Measurements from ENCODE around the gene PEPD. TPM values are rescaled to one million over a fixed set of nuclear protein-coding genes. Genes with fewer than 3 reads are reported as not detected.
"Not testable (repeated sequence)": the region's sequence is repeated elsewhere in the genome, so short reads cannot be mapped to it uniquely, and the experiment has no call there.

Gene PEPD
- total RNA-seq, 1 donor from 2014 or later, result 30.0 TPM

GRCh38 chr19:33556261-33556660 is 34.7 kb upstream of the PEPD start:
- Histone ChIP-seq H3K4me1 (no peaks in the 10 kb centered on the region), H3K27ac (replicated peaks) (no peak overlapping the region), H3K27me3 (ENCODE audit: low read depth) (peaks cover 56% of the 10 kb centered on the region), H3K4me3 (no peak overlapping the region), H3K36me3 (no peaks in the 10 kb centered on the region), H3K9me3 (replicated peaks) (no peaks in the 10 kb centered on the region)
- no peak for TF ChIP-seq CTCF (IDR thresholded peaks at IDR 0.05; ENCODE audit: borderline replicate concordance)
- intact Hi-C loops (cut with micrococcal nuclease), result no loop called here
- no peak for DNase-seq

GRCh38 chr19:33555726-33556125 is 34.1 kb upstream of the PEPD start:
- H3K4me1 ChIP-seq; H3K4me3 ChIP-seq; intact Hi-C loops (cut with micrococcal nuclease); H3K36me3 ChIP-seq; H3K27ac ChIP-seq (replicated peaks); H3K9me3 ChIP-seq (replicated peaks); DNase-seq: not testable (repeated sequence)
- peaks cover 56% of the 10 kb centered on the region for H3K27me3 ChIP-seq (ENCODE audit: low read depth)

DNA sequence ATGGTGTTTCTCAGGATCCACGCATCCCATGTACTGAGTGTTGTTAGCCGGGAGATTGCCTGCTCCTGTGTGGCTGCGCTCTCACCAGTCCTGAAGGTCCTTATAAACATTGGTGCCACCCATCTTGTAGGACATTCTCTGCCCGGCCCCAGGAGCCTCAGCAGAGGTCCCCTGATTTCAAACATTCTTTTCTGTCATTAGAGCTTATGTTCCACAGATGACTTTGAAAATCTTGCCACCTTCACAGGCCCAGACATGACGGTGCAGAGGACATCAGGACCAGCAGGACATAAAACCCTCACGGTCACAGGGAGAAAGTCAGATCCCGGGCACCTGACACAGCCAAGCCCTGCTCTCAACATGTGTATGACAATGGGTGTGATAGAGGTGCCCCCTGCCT is 33.2 kb upstream of the PEPD start:
- intact Hi-C loops (cut with micrococcal nuclease), result no loop called here
- H3K4me3 ChIP-seq, result no peak overlapping the region
- DNase-seq, result no peak

GRCh38 chr19:33554391-33554790 is 32.8 kb upstream of the PEPD start:
- TF ChIP-seq CTCF (IDR thresholded peaks at IDR 0.05; ENCODE audit: borderline replicate concordance), result no peak
- H3K4me1 ChIP-seq, result no peaks in the 10 kb centered on the region
- no peak overlapping the region for H3K27ac ChIP-seq (replicated peaks)
- no peaks in the 10 kb centered on the region for H3K9me3 ChIP-seq (replicated peaks)
- intact Hi-C loops (cut with micrococcal nuclease), result no loop called here
- H3K27me3 ChIP-seq (ENCODE audit: low read depth), result peaks cover 54% of the 10 kb centered on the region
- no peak for DNase-seq
- H3K36me3 ChIP-seq, result no peaks in the 10 kb centered on the region
- H3K4me3 ChIP-seq, result no peak overlapping the region

More for the DNA sequence above, 33.2 kb upstream of the PEPD start:
- H3K9me3 ChIP-seq (replicated peaks), result no peaks in the 10 kb centered on the region
- H3K4me1 ChIP-seq, result no peaks in the 10 kb centered on the region
- no peak overlapping the region for H3K27ac ChIP-seq (replicated peaks)
- no peak for TF ChIP-seq CTCF (IDR thresholded peaks at IDR 0.05; ENCODE audit: borderline replicate concordance)
- peaks cover 54% of the 10 kb centered on the region for H3K27me3 ChIP-seq (ENCODE audit: low read depth)
- no peaks in the 10 kb centered on the region for H3K36me3 ChIP-seq

DNA sequence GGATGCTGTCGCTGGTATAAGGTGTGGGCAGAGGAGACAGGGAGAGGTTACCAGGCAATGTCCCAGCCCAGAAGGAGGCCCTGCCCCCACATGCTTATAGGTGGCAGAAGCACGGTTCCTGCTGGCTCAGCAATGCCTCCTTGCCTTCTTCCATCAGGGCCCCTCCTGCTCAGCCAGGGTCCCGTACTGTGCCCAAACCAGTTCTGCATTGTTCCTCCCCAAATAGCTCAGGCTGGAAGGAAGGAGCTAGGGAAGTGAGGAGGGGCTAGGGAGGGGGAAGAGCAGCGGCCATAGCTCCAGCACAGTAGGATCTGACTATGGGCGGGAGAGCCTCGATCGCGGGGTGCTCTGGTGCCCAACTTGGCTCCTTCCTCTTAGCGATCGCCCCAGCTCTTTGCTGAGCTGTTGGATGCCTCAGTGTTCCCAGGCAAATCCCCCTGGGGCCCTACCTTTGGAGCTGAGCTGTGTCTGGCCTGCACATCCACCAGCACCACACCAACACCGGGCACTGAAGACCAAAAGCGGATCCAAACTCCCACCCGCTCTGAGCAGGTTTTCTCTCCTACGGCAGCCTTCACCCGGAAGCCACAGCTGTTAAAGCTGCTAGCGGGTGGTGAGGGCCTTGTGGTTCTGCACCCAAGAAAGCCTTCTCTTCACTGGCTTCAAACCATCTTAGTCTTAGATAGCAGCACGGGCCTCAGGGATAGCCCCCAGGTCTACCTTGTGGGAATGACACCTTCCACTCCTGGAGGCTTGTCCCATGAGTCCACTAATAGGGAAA is 32.1 kb upstream of the PEPD start:
- Histone ChIP-seq H3K4me1 (no peaks in the 10 kb centered on the region), H3K27ac (replicated peaks) (no peak overlapping the region), H3K9me3 (replicated peaks) (no peaks in the 10 kb centered on the region), H3K27me3 (ENCODE audit: low read depth) (peaks cover 57% of the 10 kb centered on the region), H3K4me3 (no peak overlapping the region), H3K36me3 (no peaks in the 10 kb centered on the region)
- no peak for DNase-seq
- intact Hi-C loops (cut with micrococcal nuclease), result no loop called here
- no peak for TF ChIP-seq CTCF (IDR thresholded peaks at IDR 0.05; ENCODE audit: borderline replicate concordance)

DNA sequence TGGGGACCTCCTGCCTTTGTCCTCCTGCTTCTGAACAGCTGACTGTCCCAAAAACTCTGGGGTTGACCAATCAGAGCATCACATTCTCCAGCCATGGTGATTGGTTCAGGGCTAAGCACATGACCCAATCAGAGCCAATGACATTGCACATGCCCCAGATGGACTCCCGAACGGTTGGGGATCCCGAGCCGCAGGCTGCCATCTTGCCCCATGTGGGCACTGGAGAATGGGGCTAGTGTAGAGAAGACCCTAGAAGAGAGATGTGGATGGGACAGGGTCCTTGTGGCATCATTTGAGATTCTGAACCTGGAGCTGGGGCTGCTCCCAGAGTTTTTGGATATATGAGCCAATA is 31.3 kb upstream of the PEPD start:
- no peak for DNase-seq

More for the DNA sequence above, 31.3 kb upstream of the PEPD start:
- no peak overlapping the region for H3K27ac ChIP-seq (replicated peaks)
- peaks cover 55% of the 10 kb centered on the region for H3K27me3 ChIP-seq (ENCODE audit: low read depth)
- no peak for TF ChIP-seq CTCF (IDR thresholded peaks at IDR 0.05; ENCODE audit: borderline replicate concordance)
- no peak overlapping the region for H3K4me3 ChIP-seq
- intact Hi-C loops (cut with micrococcal nuclease), result no loop called here
- H3K4me1 ChIP-seq, result no peaks in the 10 kb centered on the region
- no peaks in the 10 kb centered on the region for H3K9me3 ChIP-seq (replicated peaks)
- no peaks in the 10 kb centered on the region for H3K36me3 ChIP-seq

Measured in left ventricle myocardium inferior (tissue), 1 donor.